Measurements from ENCODE around the gene BCAN. TPM values are rescaled to one million over a fixed set of nuclear protein-coding genes. Genes with fewer than 3 reads are reported as not detected.

Gene BCAN
- total RNA-seq, 2 experiments from 2014 or later, result not detected

DNA sequence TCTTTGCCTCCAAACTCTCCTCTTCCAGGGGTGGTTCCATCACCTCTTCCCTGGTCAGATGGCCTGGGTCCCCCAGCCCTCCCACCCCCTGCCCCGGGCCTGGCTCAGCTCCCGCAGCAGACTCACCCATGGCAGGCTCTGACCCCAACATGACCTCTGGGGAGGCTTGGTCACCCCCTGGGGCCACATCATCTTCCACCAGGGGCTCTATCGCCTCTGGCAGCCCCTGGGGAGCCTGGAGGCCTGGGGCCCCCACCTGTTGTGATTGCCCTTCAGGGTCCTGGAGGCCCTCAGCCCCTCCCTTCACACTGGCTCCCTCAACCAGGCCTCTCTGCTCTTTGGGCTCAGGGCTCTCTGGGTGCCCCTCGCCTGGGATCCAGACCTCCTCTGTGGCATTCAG is 28.9 kb downstream of the BCAN start:
- Mint-ChIP-seq H3K4me1 (ENCODE audit: low read depth) (no peaks in the 10 kb centered on the region), H3K9me3 (no peaks in the 10 kb centered on the region), H3K4me3 (no peak overlapping the region), H3K27me3 (peaks cover 34% of the 10 kb centered on the region), H3K36me3 (ENCODE audit: low read depth) (no peaks in the 10 kb centered on the region), H3K27ac (no peak overlapping the region)
- ChIA-PET POLR2A (no interaction called here), CTCF (no interaction called here)
- H3K4me1 ChIP-seq (ENCODE audit: insufficient read depth, low read length), result no peaks in the 10 kb centered on the region
- no peaks in the 10 kb centered on the region for H3K36me3 ChIP-seq (ENCODE audit: insufficient read depth, low read length)
- peaks cover 11 to 16% of the 10 kb centered on the region in 2 experiments for H3K27me3 ChIP-seq (ENCODE audit: control insufficient read depth in 1 of 2, insufficient read depth in 2 of 2, low read length in 2 of 2)
- no peak overlapping the region for H3K4me3 ChIP-seq (ENCODE audit: low read length)
- intact Hi-C loops (cut with DNase I, micrococcal nuclease), result no loop called here
- TF ChIP-seq CTCF (IDR thresholded peaks at IDR 0.05), result no peak
- DNase-seq, result no peak
- H3K9me3 ChIP-seq (ENCODE audit: control insufficient read depth in 1 of 2, insufficient read depth in 1 of 2, low read length in 2 of 2), result no peaks in the 10 kb centered on the region
- no peak for ATAC-seq (ENCODE audit: poor library complexity)
- H3K27ac ChIP-seq (ENCODE audit: low read depth in 1 of 2, low read length in 2 of 2), result no peak overlapping the region

DNA sequence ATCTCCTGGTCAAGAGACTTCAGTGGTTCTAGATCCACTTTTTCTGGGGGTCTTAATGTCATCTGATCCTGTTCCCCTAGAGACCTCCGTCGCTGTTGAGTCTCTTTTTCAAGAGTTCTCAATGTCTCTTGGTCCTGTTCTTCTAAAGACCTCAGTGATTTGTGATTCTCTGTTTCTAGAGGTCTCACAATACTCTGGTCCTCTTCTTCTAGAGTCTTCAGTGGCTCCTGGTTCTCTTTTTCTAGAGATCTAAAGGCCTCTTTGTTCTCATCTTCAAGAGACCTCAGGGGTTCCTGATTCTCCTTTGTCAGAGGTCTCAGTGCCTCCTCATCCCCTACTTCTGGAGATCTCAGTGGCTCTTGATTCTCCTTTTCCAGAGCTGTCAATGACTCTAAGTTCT is 29.9 kb downstream of the BCAN start:
- Mint-ChIP-seq H3K4me1 (ENCODE audit: low read depth) (no peaks in the 10 kb centered on the region), H3K27me3 (peaks cover 39% of the 10 kb centered on the region), H3K9me3 (no peaks in the 10 kb centered on the region), H3K4me3 (no peak overlapping the region), H3K36me3 (ENCODE audit: low read depth) (no peaks in the 10 kb centered on the region), H3K27ac (no peak overlapping the region)
- Histone ChIP-seq H3K4me3 (ENCODE audit: low read length) (no peak overlapping the region), H3K9me3 (ENCODE audit: control insufficient read depth in 1 of 2, insufficient read depth in 1 of 2, low read length in 2 of 2) (no peaks in the 10 kb centered on the region), H3K27ac (ENCODE audit: low read depth in 1 of 2, low read length in 2 of 2) (no peak overlapping the region), H3K4me1 (ENCODE audit: insufficient read depth, low read length) (peaks cover 1% of the 10 kb centered on the region), H3K36me3 (ENCODE audit: insufficient read depth, low read length) (no peaks in the 10 kb centered on the region), H3K27me3 (ENCODE audit: control insufficient read depth in 1 of 2, insufficient read depth in 2 of 2, low read length in 2 of 2) (peaks cover 15 to 26% of the 10 kb centered on the region in 2 experiments)
- no peak for DNase-seq
- intact Hi-C loops (cut with DNase I, micrococcal nuclease), result no loop called here
- ChIA-PET POLR2A (no interaction called here), CTCF (interaction anchor here (1.2 kb wide), 1 partner anchor 18 kb away, joined by 3 read pairs; no protein-coding TSS in a partner anchor)
- ATAC-seq (ENCODE audit: poor library complexity), result no peak
- TF ChIP-seq CTCF (IDR thresholded peaks at IDR 0.05), result no peak

DNA sequence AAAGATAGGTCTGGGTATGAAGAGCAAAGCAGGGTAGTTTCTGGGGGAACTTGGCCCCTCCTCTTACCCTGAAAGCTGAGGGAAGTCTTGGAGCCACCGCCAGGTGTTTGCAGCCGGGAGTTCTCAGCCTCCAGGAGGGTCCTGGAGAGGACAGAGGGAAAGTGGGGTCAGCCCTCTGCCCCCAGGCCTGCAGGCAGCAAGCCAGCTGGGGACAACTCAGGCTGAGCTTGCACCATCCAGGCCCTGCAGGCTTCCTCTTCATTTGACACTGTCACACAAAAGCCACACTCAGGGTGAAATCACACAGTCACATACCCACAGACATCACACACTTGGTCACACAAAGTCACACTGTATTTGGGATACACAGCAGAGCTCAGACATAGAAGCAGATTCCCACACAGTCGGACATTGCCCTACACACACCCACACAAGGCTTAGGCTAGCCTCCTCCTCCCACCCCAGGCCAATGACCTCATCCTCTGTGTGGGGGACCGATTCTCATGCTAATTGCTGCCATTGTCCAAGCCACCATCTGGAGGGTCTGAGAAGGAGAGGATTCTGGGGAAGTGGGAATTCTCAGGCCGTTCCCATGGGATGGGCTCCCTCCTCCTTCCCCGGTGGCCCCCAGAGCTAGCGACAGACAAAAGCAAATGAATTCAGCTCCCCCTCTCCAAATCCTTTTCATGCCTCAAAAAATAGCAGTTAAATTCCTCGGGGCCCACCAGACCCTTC is 31.6 kb downstream of the BCAN start:
- Histone ChIP-seq H3K36me3 (ENCODE audit: insufficient read depth, low read length) (no peaks in the 10 kb centered on the region), H3K27ac (ENCODE audit: low read depth in 1 of 2, low read length in 2 of 2) (no peak overlapping the region), H3K4me1 (ENCODE audit: insufficient read depth, low read length) (peaks cover 14% of the 10 kb centered on the region), H3K4me3 (ENCODE audit: low read length) (no peak overlapping the region), H3K9me3 (ENCODE audit: control insufficient read depth in 1 of 2, insufficient read depth in 1 of 2, low read length in 2 of 2) (no peaks in the 10 kb centered on the region), H3K27me3 (ENCODE audit: control insufficient read depth in 1 of 2, insufficient read depth in 2 of 2, low read length in 2 of 2) (peaks cover 32 to 44% of the 10 kb centered on the region in 2 experiments)
- POLR2A ChIA-PET, result no interaction called here
- Mint-ChIP-seq H3K27ac (no peak overlapping the region), H3K36me3 (ENCODE audit: low read depth) (no peaks in the 10 kb centered on the region), H3K4me1 (ENCODE audit: low read depth) (peaks cover 13% of the 10 kb centered on the region), H3K4me3 (no peak overlapping the region), H3K9me3 (no peaks in the 10 kb centered on the region), H3K27me3 (peaks cover 55% of the 10 kb centered on the region)
- TF ChIP-seq CTCF (IDR thresholded peaks at IDR 0.05), result no peak
- no peak for DNase-seq
- no peak for ATAC-seq (ENCODE audit: poor library complexity)
- CTCF ChIA-PET, result no interaction called here
- intact Hi-C loops (cut with DNase I, micrococcal nuclease), result no loop called here
